ENCODE results near the gene APOH.
A peak's percentile ranks its signal among the peaks of the same experiment; 100 is the strongest.

APOH gene

GRCh38 chr17:66234611-66235010 lies 5.4 kb upstream of the APOH start:
- no peak overlapping the region for H3K4me3 ChIP-seq (ENCODE audit: low read depth, low read length)
- DNase-seq (ENCODE audit: low read depth): no peak
- TF ChIP-seq CTCF (IDR thresholded peaks at IDR 0.05; ENCODE audit: low read depth, low read length) (no peak), POLR2A (IDR thresholded peaks at IDR 0.05; ENCODE audit: extremely low read depth, insufficient read length) (no peak), MAX (IDR thresholded peaks at IDR 0.05; ENCODE audit: low read depth, low read length) (no peak), MYC (IDR thresholded peaks at IDR 0.05; ENCODE audit: low read depth, low read length) (no peak)

GRCh38 chr17:66233023-66233753 lies 4.0 kb upstream of the APOH start:
- no peak for DNase-seq (ENCODE audit: low read depth)

GRCh38 chr17:66230922-66231591 lies 1.8 kb upstream of the APOH start:
- no peak overlapping the region for H3K4me3 ChIP-seq (ENCODE audit: low read depth, low read length)
- peak; percentile 21 for DNase-seq (ENCODE audit: low read depth)
- TF ChIP-seq MAX (IDR thresholded peaks at IDR 0.05; ENCODE audit: low read depth, low read length) (no peak), CTCF (IDR thresholded peaks at IDR 0.05; ENCODE audit: low read depth, low read length) (no peak), POLR2A (IDR thresholded peaks at IDR 0.05; ENCODE audit: extremely low read depth, insufficient read length) (no peak), MYC (IDR thresholded peaks at IDR 0.05; ENCODE audit: low read depth, low read length) (no peak)

More at GRCh38 chr17:66233023-66233753, 4.0 kb upstream of the APOH start:
- H3K4me3 ChIP-seq (ENCODE audit: low read depth, low read length): no peak overlapping the region
- TF ChIP-seq MYC (IDR thresholded peaks at IDR 0.05; ENCODE audit: low read depth, low read length) (no peak), CTCF (IDR thresholded peaks at IDR 0.05; ENCODE audit: low read depth, low read length) (no peak), MAX (IDR thresholded peaks at IDR 0.05; ENCODE audit: low read depth, low read length) (no peak), POLR2A (IDR thresholded peaks at IDR 0.05; ENCODE audit: extremely low read depth, insufficient read length) (no peak)

GRCh38 chr17:66229783-66230538 lies 746 bp upstream of the APOH start:
- no peak overlapping the region for H3K4me3 ChIP-seq (ENCODE audit: low read depth, low read length)
- no peak for DNase-seq (ENCODE audit: low read depth)
- no peak for TF ChIP-seq POLR2A (IDR thresholded peaks at IDR 0.05; ENCODE audit: extremely low read depth, insufficient read length)
- no peak for TF ChIP-seq MYC (IDR thresholded peaks at IDR 0.05; ENCODE audit: low read depth, low read length)
- TF ChIP-seq CTCF (IDR thresholded peaks at IDR 0.05; ENCODE audit: low read depth, low read length): no peak
- TF ChIP-seq MAX (IDR thresholded peaks at IDR 0.05; ENCODE audit: low read depth, low read length): no peak

GRCh38 chr17:66227212-66228045 lies 1.8 kb downstream of the APOH start:
- no peak for DNase-seq (ENCODE audit: low read depth)

More at GRCh38 chr17:66227212-66228045, 1.8 kb downstream of the APOH start:
- H3K4me3 ChIP-seq (ENCODE audit: low read depth, low read length): no peak overlapping the region
- no peak for TF ChIP-seq CTCF (IDR thresholded peaks at IDR 0.05; ENCODE audit: low read depth, low read length)
- TF ChIP-seq MAX (IDR thresholded peaks at IDR 0.05; ENCODE audit: low read depth, low read length): no peak
- TF ChIP-seq POLR2A (IDR thresholded peaks at IDR 0.05; ENCODE audit: extremely low read depth, insufficient read length): no peak
- TF ChIP-seq MYC (IDR thresholded peaks at IDR 0.05; ENCODE audit: low read depth, low read length): no peak
